HG03196 (cell line): ENCODE results near the gene PDE1A.
"Not testable (repeated sequence)": the region's sequence is repeated elsewhere in the genome, so short reads cannot be mapped to it uniquely, and the experiment has no call there.

ENCODE experiments used
- ATAC-seq: cut with Tn5 transposase; IDR thresholded peaks from one replicate; pipeline ENCODE4 v1.9.1; 2021; ENCODE audit not compliant: unreplicated experiment

Gene PDE1A

DNA sequence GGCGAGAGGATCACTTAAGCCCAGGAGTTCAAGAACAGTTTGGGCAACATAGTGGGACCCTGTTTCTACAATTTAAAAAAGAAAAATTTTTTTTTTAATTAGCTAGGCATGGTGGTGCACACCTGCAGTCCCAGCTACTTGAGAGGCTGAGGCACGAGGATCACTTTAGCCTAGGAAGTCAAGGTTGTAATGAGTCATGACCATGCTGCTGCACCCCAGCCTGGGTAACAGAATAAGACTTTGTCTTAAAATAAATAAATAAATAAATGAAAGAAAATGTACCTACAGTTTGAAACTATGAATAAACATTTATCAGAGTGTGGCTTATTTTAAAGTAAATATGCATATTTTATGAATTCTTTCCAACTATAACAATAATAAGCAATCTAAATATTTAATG, 16.7 kb downstream of the PDE1A start:
- ATAC-seq: no peak

DNA sequence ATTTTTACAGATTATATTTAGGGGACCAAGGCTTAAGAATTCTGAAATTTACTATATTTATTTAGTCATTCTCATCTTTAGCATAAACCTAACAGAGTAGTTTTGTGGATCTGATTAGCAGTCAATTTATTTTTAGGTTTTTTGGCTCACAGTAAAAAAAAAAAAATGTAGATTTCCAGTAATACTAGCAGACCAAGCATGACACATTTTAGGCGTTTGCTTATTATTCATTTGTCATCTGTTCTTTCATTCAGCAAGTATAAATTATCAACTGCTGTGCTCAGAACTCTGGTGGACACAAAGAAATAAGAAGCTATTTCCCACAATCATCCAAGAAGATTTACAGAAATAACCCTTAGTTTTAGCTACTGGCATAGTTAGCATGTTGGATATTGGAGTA, 20.6 kb downstream of the PDE1A start:
- no peak for ATAC-seq

DNA sequence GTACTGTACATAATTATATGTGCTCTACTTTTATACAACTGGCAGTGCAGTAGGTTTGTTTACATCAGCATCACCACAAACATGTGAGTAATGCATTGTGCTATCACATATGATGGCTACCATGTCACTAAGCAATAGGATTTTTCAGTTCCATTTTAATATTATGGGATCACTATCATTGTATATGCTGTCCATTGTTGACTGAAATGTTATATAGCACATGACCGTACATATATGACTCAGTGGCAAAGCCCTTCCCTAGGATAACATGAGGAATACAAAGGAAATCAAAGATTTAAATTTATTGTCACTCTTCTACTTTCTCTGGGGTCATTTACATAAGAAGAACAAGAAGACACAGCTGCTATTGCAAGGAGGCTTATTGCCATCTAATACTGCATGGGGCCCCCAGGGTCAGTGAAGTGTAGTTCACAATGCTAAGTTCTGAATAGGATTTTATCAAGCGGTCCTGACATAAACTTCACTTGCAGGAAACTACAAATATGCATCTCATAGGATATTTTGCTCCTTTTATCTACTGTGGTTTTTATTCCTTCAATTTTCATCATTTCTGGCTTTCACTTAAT, 21.8 kb downstream of the PDE1A start:
- no peak for ATAC-seq

DNA sequence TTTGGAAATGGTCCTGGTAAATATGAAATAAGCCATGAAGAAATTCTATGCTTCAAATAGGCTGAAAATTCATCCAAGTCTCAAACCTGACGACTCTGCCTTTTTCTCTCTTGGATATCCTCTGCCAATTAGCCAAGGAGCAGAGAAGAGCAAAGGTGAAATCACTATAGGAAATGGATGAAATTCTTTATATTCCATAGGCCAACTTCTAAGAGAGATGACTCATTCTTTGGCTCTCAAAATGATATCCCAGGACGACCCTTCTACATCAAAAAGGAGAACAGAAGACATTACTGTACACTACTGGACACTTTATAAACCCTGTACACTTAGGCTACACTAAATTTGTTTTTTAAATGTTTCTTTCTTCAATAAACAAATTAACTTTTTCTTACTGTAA, 22.7 kb downstream of the PDE1A start:
- ATAC-seq: no peak

DNA sequence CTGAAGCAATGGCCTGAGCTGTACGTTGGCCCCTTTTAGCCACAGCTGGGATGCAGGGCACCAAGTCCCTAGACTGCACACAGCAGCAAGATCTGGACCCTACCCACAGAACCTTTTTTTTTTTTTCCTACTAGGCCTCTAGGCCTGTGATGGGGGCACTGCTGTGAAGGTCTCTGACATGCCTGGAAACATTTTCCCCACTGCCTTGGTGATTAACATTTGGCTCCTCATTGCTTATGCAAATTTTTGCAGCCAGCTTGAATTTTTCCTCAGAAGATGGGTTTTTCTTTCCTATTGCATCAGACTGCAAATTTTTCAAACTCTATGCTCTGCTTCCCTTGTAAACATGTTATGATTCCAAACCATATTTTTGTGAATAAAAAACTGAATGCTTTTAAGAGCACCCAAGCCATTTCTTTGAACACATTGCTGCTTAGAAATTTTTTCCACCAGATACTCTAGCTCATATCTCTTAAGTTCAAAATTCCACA, 33.5 kb downstream of the PDE1A start:
- no peak for ATAC-seq

DNA sequence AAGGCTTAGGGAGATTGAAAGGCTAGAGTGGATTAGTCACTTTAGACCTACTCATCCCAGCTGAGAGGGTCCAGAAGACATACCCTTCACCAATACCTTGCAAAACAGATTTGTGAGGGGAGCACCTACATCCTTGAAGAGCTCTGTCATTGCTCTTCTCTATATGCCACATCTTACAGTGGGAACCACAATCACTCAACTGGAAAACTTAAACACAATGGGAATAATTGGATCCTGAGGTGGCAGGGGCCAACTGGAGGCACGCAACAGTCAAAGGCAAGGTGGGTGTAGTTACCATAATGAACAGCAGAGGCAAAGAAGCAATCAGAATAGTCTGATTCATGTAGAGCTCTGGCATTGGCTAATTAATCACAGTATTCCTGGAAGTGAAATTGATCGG, 35.4 kb downstream of the PDE1A start:
- ATAC-seq: no peak

DNA sequence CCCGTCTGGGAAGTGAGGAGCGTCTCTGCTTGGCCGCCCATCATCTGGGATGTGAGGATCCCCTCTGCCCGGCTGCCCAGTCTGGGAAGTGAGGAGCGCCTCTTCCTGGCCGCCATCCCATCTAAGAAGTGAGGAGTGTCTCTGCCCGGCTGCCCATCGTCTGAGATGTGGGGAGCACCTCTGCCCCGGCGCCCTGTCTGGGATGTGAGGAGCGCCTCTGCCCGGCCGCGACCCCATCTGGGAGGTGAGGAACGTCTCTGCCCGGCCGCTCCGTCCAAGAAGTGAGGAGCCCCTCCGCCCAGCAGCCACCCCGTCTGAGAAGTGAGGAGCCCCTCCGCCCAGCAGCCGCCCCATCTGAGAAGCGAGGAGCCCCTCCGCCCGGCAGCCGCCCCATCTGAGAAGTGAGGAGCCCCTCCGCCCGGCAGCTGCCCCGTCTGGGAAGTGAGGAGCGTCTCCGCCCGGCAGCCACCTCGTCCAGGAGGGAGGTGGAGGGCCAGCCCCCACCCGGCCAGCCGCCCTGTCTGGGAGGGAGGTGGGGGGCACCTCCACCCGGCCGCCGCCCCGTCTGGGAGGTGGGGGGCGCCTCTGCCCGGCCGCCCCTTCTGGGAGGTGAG, 40.5 kb downstream of the PDE1A start:
- ATAC-seq: not testable (repeated sequence)

DNA sequence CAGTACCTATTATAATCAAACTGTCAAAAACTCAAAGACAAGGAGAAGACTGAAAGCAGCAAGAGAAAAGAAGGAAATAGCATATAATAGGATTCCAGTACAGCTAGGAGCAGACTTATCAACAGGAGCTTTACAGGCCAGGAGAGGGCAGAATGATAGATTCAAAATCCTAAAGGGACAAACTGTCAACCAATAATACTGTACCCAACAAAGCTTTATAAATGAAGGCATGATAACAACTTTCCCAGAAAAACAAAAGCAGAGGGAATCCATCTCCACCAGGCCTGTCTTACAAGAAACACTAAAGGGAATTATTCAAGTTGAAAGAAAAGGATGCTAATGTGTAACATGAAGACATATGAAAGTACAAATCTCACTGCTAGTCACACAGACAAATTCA, 42.0 kb downstream of the PDE1A start:
- no peak for ATAC-seq

DNA sequence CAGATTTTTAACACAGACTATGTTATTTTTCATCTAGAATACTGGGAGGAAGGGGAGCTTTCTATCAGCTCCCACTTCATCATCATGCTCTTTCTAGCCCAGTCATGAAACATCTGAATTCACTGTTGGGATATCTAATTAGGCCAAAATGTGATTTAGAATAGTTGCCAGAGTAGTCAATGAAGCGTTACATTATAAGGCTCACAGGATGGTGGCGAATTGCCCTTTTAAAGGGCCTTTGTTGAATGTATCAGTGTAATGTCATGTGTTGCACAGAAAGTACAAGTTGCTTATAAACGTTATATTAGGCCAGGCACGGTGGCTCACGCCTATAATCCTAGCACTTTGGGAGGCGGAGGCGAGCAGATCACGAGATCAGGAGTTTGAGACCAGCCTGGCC, 45.6 kb downstream of the PDE1A start:
- no peak for ATAC-seq

DNA sequence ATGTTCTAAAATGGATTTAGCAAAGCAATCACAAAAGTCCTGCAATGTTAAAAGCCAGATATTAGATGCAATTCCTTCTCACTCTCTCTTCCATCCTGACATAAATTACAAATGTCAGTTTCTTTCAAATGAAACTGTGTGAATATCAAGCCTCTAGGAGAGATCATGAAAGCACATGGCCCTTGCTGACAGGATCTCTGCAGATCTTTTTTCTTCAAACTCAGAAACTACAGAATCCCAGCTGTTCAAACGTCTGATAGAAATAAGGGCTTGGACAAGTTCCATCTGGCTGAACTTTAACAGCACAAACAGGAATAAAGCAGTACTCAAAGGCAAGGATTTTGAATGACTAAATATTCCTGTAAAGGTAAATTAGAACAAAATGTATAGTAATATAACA, 47.6 kb downstream of the PDE1A start:
- ATAC-seq: no peak

DNA sequence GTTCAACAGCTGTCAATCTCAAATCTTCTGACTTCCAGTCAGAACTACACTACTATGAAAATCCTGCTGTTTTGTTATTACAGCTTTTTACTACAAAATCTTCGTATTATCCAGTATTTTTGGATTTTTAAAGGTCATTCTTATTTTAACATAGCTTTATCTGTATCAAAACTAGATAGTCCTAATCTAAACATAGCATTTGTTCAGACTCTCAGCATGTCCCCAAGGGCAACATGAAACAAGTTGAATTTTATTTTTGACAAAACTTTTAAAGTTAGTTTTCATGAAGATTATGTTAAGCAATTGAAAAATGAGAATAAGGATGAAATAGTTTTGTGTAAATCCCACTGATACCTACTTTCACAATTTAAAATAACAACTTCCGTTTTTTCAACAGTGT, 48.1 kb downstream of the PDE1A start:
- no peak for ATAC-seq

DNA sequence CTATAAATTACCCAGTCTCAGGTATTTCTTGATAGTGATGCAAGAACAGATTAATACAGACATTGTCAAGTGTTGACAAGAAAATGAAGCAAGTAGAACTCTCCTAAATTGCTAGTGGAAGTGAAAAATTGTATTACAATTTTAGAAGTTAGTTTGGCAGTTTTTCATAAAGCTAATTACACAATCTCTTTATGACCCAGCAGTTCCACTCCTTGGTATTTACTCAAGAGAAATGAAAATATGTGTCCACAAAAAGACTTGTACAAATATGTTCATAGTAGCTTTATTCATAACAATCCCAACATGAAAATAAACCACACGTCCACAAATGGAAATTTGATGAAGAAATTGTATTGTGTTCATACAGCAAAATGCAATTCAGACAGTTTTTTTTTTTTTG, 49.4 kb downstream of the PDE1A start:
- no peak for ATAC-seq

DNA sequence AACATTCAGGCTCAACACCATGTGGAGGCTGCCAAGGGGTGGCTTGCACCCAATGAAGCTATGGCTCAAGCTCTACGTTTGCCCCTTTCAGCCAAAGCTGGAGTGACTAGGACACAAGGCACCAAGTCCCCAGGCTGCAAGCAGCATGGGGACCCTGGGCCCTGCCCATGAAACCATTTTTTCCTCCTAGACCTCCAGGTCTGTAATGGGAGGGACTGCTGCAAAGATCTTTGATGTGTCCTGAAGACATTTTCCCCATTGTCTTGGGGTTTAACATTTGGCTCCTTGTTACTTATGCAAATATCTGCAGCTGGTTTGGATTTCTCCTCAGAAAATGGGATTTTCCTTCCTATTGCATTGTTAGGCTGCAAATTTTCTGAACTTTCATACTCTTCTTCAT, 51.0 kb downstream of the PDE1A start:
- ATAC-seq: no peak

DNA sequence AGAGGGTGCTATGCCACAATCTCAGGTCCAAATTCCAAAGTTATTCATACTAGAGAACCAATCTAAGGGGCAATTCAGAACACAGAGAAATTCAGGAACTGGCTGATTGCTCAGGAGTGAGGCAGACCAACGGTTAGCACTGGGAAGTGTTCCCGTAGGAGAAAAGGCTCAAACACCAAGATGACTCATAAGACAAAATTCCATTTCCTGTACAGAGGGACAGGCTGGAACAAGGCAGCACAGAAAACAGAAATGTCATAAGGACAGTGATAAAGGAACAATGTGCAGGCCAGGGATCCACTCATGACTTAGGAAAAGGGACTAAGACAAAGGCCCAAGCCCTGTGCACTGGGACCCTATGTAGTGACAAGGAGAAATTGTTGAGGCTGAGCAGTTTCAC, 54.2 kb downstream of the PDE1A start:
- no peak for ATAC-seq

DNA sequence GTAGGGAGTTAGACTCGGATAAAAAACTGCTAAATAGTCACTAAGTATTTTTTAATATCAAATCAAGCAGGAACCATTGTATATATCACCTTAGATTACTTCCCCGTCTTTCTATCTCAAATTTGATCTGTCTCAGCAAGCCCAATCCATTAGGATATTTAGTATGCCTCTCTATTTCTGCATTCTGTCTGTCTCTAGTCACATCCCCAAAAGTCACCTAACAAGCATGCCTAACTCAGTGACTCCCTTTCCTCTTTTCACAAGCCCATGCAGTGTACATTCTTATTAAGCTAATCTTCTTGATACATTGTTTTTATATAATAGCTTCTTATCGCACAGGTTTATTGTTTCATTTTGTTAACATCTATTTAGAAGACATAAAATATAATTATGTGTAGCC, 57.8 kb downstream of the PDE1A start:
- ATAC-seq: no peak

DNA sequence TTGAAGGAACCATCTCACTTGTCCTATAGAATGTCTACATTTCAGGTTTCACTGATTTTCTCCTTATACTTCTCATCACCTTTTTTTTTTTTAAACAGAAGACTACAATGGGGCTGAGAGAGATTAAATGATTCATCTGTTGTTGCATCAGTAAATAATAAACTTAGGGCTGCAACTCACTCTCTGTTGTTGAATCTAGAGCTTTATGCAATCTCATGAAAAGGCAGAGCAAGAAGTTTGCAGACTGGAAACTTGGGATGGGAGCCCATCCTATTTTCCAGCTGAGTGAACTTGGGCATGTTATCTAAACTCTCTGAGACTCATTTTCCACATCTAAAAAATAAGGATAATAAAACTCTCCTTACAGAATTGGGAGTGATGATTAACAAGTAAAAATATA, 58.4 kb downstream of the PDE1A start:
- no peak for ATAC-seq

DNA sequence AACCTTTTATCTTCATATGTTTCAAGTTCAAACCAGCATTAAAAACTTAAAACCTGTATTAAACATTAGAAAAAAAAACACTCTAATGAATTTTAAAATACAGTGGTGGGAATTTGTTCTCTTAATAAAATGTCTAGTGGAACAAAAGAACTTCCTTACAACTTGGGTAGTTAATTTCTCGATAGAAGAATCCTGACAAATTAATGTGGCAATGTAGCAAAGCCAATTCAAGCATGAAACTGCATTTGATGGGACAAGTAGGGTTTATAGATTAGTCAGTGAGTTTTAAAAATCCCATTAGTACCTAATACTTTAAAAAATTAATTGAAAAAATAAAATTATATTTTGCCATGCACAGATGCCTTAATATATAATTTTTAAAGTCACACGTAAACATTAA, 59.4 kb downstream of the PDE1A start:
- ATAC-seq: no peak

DNA sequence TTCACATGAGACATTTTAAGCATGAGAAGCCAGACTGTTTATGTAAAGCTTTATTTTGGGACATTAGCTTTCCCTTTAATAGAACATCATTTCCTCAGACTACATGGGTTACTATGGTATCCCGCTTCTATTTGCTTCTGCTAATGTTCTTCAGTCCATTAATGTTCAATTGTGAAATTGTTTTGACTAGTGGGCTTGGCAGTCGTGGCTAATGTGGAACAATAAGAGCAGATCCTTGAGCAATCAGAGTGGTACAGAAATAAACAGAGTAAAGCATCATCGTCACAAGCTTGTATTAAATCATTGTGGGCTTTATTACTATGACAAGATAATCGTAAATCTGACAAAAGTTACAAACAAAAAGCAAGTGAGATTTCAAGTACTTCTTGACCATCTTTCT, 60.2 kb downstream of the PDE1A start:
- no peak for ATAC-seq

DNA sequence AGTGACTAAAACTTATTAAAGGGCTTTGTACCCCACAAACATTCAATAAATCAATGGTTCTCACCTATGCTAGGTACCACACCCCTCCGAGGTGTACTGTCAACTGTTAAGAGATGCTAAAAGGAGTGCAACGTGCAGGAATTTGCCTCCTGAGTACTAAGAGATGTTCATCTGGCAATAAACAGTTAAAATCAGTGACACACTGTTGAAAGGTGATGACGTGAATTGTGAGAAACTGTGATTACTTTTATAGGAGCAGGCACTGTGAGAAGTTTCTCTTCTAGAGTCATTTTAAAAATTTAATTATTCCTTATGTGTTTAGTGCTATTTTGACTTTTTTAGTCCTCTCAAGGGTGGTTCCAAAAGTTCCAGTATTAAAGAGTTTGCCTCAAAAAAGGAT, 61.0 kb downstream of the PDE1A start:
- ATAC-seq: no peak

DNA sequence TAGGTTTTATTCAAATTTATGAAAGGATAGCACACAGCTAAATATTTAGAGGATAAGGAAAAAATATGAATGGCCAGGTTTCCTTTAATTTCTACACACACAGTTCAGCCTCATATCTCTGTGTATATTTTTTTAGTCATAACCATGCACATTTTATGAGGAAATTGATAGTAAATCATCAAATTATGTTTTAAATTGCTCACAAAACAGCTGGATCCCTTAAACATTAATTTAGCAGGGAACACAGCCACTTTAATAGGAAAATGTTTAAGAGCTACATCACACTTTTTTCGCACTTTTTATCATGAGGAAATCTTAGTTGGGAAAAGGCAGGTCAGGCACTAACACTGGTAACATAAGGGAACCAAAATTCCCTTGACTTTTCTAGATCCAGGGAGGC, 65.4 kb downstream of the PDE1A start:
- no peak for ATAC-seq

DNA sequence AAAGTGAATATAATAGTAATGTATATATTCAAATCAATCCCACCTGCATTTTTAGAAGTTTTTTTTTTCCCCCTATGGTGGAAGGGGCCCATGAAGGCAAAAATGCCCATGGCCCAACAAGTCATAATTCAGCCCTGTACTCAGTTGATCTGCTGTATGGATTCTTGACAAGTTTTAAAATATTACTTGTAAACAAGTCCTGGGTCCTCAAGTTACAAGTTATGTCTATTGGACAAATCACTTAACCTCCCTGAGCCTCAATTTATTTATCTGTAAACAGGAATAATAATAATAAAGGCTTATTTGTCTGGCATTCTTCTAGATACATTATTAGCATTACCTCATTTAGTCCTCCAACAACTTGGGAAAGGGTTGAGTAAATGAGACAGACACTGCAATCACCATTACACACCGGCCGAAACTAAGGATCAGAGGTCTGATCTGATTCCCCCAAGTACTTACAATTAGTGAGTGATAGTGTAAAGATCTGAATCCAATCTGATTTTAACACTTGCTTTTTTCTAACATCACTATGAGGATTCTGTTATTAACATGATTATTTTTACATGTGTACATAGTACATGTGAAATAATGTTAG, 66.1 kb downstream of the PDE1A start:
- ATAC-seq: no peak

DNA sequence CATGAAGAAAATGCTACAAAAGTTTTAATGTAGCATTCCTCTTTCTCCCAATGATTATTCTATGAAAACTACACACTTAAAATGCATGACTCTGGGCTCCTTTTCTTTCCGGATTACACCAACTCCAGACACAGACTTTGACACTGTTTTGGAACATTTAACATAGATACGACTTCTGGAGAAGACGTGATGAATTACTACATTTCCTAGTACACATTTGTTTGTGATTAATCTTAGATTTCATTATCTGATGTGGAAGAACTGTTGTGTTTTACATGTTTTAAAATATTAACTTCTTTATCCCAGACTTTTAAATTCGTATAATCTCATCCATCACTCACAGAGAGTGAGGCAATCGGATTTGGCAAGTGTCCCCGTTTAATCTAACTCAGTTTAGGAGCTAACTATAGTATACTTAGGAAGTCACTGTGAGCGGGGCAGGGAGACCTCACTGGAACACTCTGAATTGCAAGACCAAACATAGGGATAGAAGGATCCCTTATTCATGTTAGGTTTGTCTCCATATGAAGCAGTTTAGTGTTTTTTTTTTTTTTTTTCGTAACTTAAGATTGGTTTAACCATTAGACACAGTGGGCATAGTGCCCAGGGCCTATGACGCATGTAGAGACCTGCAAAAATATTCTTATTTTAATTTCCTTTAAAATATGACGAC, 66.7 kb downstream of the PDE1A start:
- ATAC-seq: no peak
